HEK293 (cell line): ENCODE results near the gene NCK1.

Experiments used
- CTCF ChIA-PET: fragments of 350-600 bp; formaldehyde crosslinking; extraction: SDS; loops from one replicate; lab custom pipeline; 2021; ENCODE audit warnings: antibody characterized with exemption; lab: Yijun Ruan, JAX
- POLR2A ChIA-PET: fragments of 300-600 bp; formaldehyde crosslinking; extraction: SDS; loops from one replicate; lab custom pipeline; 2020; ENCODE audit warnings: antibody characterized with exemption, inconsistent platforms; lab: Yijun Ruan, JAX
- H3K27ac ChIP-seq: fragments of 200-500 bp; sonication (Bioruptor generic); 2 replicates; pipeline ENCODE4 v1.5.1; 2014; ENCODE audit warnings: low read depth, low read length, control low read depth, inconsistent platforms; ENCODE audit errors: extremely low read depth
- H3K36me3 ChIP-seq, 2 experiments: fragments of 200-500 bp in 1 of 2; sonication (Bioruptor generic) in 1 of 2; 1 replicate in 1 of 2; 2 replicates in 1 of 2; pipeline ENCODE4 v1.5.1; 2014 to 2017; ENCODE audit warnings: inconsistent platforms in 2 of 2, low read length in 2 of 2; ENCODE audit not compliant: control insufficient read depth in 2 of 2, insufficient read depth in 1 of 2
- H3K4me1 ChIP-seq: fragments of 200-500 bp; sonication (Bioruptor generic); 2 replicates; pipeline ENCODE4 v1.5.1; 2014; ENCODE audit warnings: mild to moderate bottlenecking, low read length, inconsistent platforms; ENCODE audit not compliant: control insufficient read depth, insufficient read depth
- H3K4me3 ChIP-seq: 2 replicates; pipeline ENCODE4 v1.5.1; 2011; ENCODE audit warnings: low read depth, mild to moderate bottlenecking, control low read depth, low read length, moderate library complexity
- H3K9me3 ChIP-seq: fragments of 200-500 bp; sonication (Bioruptor generic); 2 replicates; pipeline ENCODE4 v1.5.1; 2014; ENCODE audit warnings: low read depth, low read length, inconsistent platforms; ENCODE audit not compliant: control insufficient read depth, insufficient read depth
- BCL11B ChIP-seq: fragments of 450-650 bp; formaldehyde crosslinking; IDR thresholded peaks from 2 replicates; pipeline ENCODE4 v1.5.1; 2016; ENCODE audit warnings: low read depth, missing biosample characterization, missing genetic modification characterization
- GLIS2 ChIP-seq: fragments of 450-650 bp; formaldehyde crosslinking; IDR thresholded peaks from 2 replicates; pipeline ENCODE4 v1.5.1; 2016; ENCODE audit warnings: missing biosample characterization, missing genetic modification characterization
- KLF10 ChIP-seq: fragments of 450-650 bp; IDR thresholded peaks from 2 replicates; pipeline ENCODE4 v1.5.1; 2018; ENCODE audit warnings: missing biosample characterization, mild to moderate bottlenecking, missing genetic modification characterization
- REPIN1 ChIP-seq: fragments of 450-650 bp; formaldehyde crosslinking; IDR thresholded peaks from 2 replicates; pipeline ENCODE4 v1.5.1; 2017; ENCODE audit warnings: missing biosample characterization, missing genetic modification characterization, low read depth
- ZBTB17 ChIP-seq: fragments of 450-650 bp; formaldehyde crosslinking; IDR thresholded peaks from 2 replicates; pipeline ENCODE4 v1.5.1; 2016; ENCODE audit warnings: missing biosample characterization, missing genetic modification characterization
- ZNF140 ChIP-seq: fragments of 450-650 bp; formaldehyde crosslinking; IDR thresholded peaks from 2 replicates; pipeline ENCODE4 v1.5.1; 2016; ENCODE audit warnings: missing biosample characterization, missing genetic modification characterization
- ZNF184 ChIP-seq: fragments of 450-650 bp; IDR thresholded peaks from 2 replicates; pipeline ENCODE4 v1.5.1; 2018; ENCODE audit warnings: missing biosample characterization, mild to moderate bottlenecking, missing genetic modification characterization
- ZNF626 ChIP-seq: fragments of 450-650 bp; sonication (Bioruptor Pico); formaldehyde crosslinking; IDR thresholded peaks from 2 replicates; pipeline ENCODE4 v1.5.1; 2018; ENCODE audit warnings: missing biosample characterization, missing genetic modification characterization, inconsistent platforms
- ZNF629 ChIP-seq: fragments of 450-650 bp; formaldehyde crosslinking; IDR thresholded peaks from 2 replicates; pipeline ENCODE4 v1.5.1; 2017; ENCODE audit warnings: missing biosample characterization, missing genetic modification characterization
- ZNF664 ChIP-seq: fragments of 450-650 bp; formaldehyde crosslinking; IDR thresholded peaks from 2 replicates; pipeline ENCODE4 v1.5.1; 2016; ENCODE audit warnings: missing biosample characterization, missing genetic modification characterization
- ZNF707 ChIP-seq: fragments of 450-650 bp; formaldehyde crosslinking; IDR thresholded peaks from 2 replicates; pipeline ENCODE4 v1.5.1; 2016; ENCODE audit warnings: missing biosample characterization, missing genetic modification characterization
- TF ChIP-seq, protein P1 (sequence below): fragments of 450-650 bp; formaldehyde crosslinking; IDR thresholded peaks from 2 replicates; pipeline ENCODE4 v1.5.1; 2016; ENCODE audit warnings: missing biosample characterization, missing genetic modification characterization, borderline replicate concordance
- TF ChIP-seq, protein P2 (sequence below): fragments of 450-650 bp; formaldehyde crosslinking; IDR thresholded peaks from 2 replicates; pipeline ENCODE4 v1.5.1; 2016; ENCODE audit warnings: missing biosample characterization, missing genetic modification characterization
- TF ChIP-seq, protein P3 (sequence below): fragments of 450-650 bp; formaldehyde crosslinking; IDR thresholded peaks from 2 replicates; pipeline ENCODE4 v1.5.1; 2016; ENCODE audit warnings: missing biosample characterization, missing genetic modification characterization
- TF ChIP-seq, protein P4 (sequence below): fragments of 450-650 bp; IDR thresholded peaks from 2 replicates; pipeline ENCODE4 v1.5.1; 2018; ENCODE audit warnings: missing biosample characterization, missing genetic modification characterization

NCK1 gene

DNA sequence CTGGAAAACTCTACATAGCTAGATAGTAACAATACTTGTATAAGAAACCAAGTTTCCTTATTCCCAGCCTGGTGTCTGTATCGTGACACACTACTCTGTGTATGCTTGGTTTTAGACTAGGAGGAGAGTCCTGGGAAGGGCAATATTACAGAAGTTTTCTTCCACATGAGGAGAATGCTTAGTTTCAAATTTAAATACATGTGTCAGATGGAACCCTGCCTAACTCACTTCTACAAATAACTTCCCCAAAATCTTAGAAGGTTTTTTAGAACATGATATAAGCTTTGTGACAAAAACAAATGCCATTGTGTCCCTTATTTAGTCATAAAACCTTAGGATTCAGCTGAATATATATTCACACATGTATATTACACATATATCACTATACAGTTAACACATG, 88.6 kb downstream of the NCK1 start (continued):
- TF ChIP-seq, protein P1, sequence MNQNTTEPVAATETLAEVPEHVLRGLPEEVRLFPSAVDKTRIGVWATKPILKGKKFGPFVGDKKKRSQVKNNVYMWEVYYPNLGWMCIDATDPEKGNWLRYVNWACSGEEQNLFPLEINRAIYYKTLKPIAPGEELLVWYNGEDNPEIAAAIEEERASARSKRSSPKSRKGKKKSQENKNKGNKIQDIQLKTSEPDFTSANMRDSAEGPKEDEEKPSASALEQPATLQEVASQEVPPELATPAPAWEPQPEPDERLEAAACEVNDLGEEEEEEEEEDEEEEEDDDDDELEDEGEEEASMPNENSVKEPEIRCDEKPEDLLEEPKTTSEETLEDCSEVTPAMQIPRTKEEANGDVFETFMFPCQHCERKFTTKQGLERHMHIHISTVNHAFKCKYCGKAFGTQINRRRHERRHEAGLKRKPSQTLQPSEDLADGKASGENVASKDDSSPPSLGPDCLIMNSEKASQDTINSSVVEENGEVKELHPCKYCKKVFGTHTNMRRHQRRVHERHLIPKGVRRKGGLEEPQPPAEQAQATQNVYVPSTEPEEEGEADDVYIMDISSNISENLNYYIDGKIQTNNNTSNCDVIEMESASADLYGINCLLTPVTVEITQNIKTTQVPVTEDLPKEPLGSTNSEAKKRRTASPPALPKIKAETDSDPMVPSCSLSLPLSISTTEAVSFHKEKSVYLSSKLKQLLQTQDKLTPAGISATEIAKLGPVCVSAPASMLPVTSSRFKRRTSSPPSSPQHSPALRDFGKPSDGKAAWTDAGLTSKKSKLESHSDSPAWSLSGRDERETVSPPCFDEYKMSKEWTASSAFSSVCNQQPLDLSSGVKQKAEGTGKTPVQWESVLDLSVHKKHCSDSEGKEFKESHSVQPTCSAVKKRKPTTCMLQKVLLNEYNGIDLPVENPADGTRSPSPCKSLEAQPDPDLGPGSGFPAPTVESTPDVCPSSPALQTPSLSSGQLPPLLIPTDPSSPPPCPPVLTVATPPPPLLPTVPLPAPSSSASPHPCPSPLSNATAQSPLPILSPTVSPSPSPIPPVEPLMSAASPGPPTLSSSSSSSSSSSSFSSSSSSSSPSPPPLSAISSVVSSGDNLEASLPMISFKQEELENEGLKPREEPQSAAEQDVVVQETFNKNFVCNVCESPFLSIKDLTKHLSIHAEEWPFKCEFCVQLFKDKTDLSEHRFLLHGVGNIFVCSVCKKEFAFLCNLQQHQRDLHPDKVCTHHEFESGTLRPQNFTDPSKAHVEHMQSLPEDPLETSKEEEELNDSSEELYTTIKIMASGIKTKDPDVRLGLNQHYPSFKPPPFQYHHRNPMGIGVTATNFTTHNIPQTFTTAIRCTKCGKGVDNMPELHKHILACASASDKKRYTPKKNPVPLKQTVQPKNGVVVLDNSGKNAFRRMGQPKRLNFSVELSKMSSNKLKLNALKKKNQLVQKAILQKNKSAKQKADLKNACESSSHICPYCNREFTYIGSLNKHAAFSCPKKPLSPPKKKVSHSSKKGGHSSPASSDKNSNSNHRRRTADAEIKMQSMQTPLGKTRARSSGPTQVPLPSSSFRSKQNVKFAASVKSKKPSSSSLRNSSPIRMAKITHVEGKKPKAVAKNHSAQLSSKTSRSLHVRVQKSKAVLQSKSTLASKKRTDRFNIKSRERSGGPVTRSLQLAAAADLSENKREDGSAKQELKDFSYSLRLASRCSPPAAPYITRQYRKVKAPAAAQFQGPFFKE (tag by site-specific recombination), result no peak
- no peak for TF ChIP-seq KLF10
- no peak for TF ChIP-seq ZNF140 (tag by site-specific recombination)
- TF ChIP-seq BCL11B, result no peak
- TF ChIP-seq ZNF664 (tag by site-specific recombination), result no peak
- TF ChIP-seq, protein P2, sequence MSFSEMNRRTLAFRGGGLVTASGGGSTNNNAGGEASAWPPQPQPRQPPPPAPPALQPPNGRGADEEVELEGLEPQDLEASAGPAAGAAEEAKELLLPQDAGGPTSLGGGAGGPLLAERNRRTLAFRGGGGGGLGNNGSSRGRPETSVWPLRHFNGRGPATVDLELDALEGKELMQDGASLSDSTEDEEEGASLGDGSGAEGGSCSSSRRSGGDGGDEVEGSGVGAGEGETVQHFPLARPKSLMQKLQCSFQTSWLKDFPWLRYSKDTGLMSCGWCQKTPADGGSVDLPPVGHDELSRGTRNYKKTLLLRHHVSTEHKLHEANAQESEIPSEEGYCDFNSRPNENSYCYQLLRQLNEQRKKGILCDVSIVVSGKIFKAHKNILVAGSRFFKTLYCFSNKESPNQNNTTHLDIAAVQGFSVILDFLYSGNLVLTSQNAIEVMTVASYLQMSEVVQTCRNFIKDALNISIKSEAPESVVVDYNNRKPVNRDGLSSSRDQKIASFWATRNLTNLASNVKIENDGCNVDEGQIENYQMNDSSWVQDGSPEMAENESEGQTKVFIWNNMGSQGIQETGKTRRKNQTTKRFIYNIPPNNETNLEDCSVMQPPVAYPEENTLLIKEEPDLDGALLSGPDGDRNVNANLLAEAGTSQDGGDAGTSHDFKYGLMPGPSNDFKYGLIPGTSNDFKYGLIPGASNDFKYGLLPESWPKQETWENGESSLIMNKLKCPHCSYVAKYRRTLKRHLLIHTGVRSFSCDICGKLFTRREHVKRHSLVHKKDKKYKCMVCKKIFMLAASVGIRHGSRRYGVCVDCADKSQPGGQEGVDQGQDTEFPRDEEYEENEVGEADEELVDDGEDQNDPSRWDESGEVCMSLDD (tag by site-specific recombination), result no peak

DNA sequence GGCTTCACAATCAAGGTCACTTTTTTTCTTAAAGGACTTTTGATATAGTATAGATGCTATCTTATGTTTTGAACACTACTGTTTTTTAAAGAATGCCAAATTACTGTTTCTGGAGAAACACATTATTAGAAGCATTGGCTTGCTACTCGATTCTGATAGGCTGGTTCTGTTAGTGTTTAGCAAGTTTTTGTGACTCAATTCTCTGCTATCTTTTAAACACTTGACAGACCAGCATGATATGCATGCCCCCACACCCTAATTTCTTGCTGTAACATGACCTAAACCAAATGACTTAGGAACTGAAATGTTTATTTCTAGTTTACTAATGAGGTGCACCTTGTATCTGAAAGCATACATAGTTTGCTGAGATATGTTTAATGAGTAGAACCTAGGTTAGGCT, 90.3 kb downstream of the NCK1 start:
- Histone ChIP-seq H3K27ac (no peak overlapping the region), H3K36me3 (no peaks in the 10 kb centered on the region), H3K9me3 (no peaks in the 10 kb centered on the region), H3K4me1 (no peaks in the 10 kb centered on the region), H3K4me3 (no peak overlapping the region)
- TF ChIP-seq REPIN1 (tag by site-specific recombination) (no peak), ZNF184 (tag by site-specific recombination) (no peak)
- CTCF ChIA-PET, result interaction anchor here (0.9 kb wide), 1 partner anchor 11 kb away, joined by 4 read pairs; no protein-coding TSS in a partner anchor
- POLR2A ChIA-PET, result no interaction called here

DNA sequence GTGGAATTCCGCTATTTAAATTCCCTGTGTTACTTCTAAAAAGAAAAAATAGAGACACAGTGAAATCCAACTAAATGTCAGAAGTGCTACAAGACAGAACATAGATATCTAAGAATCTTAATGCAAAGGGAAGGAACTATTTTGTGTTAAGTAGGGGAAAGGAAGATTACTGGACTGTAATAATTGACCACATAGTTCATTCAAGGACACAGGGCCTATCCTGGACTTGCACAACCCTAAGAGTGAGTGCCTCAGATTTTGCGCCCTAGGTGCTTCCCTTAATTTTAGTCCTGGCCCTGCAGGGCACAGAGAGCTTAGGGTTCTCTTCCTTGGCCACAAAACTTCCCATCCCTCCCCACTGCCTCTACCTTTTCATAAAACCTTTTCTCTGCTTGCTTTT, 92.2 kb downstream of the NCK1 start:
- Histone ChIP-seq H3K27ac (no peak overlapping the region), H3K9me3 (no peaks in the 10 kb centered on the region), H3K4me1 (no peaks in the 10 kb centered on the region), H3K36me3 (no peaks in the 10 kb centered on the region), H3K4me3 (no peak overlapping the region)
- ChIA-PET POLR2A (no interaction called here), CTCF (no interaction called here)
- TF ChIP-seq ZNF707 (no peak), ZBTB17 (no peak), ZNF629 (tag by site-specific recombination) (no peak), GLIS2 (no peak), ZNF626 (tag by site-specific recombination) (no peak)
- TF ChIP-seq, protein P3, sequence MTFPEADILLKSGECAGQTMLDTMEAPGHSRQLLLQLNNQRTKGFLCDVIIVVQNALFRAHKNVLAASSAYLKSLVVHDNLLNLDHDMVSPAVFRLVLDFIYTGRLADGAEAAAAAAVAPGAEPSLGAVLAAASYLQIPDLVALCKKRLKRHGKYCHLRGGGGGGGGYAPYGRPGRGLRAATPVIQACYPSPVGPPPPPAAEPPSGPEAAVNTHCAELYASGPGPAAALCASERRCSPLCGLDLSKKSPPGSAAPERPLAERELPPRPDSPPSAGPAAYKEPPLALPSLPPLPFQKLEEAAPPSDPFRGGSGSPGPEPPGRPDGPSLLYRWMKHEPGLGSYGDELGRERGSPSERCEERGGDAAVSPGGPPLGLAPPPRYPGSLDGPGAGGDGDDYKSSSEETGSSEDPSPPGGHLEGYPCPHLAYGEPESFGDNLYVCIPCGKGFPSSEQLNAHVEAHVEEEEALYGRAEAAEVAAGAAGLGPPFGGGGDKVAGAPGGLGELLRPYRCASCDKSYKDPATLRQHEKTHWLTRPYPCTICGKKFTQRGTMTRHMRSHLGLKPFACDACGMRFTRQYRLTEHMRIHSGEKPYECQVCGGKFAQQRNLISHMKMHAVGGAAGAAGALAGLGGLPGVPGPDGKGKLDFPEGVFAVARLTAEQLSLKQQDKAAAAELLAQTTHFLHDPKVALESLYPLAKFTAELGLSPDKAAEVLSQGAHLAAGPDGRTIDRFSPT, result no peak
- TF ChIP-seq, protein P4, sequence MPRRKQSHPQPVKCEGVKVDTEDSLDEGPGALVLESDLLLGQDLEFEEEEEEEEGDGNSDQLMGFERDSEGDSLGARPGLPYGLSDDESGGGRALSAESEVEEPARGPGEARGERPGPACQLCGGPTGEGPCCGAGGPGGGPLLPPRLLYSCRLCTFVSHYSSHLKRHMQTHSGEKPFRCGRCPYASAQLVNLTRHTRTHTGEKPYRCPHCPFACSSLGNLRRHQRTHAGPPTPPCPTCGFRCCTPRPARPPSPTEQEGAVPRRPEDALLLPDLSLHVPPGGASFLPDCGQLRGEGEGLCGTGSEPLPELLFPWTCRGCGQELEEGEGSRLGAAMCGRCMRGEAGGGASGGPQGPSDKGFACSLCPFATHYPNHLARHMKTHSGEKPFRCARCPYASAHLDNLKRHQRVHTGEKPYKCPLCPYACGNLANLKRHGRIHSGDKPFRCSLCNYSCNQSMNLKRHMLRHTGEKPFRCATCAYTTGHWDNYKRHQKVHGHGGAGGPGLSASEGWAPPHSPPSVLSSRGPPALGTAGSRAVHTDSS (tag by site-specific recombination), result no peak
- TF ChIP-seq, all 188 proteins: peak for 0
